GM18502 (cell line): ENCODE measurements around the gene ZNF683.

Source experiments
- ATAC-seq: cut with Tn5 transposase; IDR thresholded peaks from one replicate; pipeline ENCODE4 v1.9.1; 2021; ENCODE audit warnings: mild to moderate bottlenecking; ENCODE audit not compliant: unreplicated experiment, poor library complexity

The ZNF683 gene

DNA sequence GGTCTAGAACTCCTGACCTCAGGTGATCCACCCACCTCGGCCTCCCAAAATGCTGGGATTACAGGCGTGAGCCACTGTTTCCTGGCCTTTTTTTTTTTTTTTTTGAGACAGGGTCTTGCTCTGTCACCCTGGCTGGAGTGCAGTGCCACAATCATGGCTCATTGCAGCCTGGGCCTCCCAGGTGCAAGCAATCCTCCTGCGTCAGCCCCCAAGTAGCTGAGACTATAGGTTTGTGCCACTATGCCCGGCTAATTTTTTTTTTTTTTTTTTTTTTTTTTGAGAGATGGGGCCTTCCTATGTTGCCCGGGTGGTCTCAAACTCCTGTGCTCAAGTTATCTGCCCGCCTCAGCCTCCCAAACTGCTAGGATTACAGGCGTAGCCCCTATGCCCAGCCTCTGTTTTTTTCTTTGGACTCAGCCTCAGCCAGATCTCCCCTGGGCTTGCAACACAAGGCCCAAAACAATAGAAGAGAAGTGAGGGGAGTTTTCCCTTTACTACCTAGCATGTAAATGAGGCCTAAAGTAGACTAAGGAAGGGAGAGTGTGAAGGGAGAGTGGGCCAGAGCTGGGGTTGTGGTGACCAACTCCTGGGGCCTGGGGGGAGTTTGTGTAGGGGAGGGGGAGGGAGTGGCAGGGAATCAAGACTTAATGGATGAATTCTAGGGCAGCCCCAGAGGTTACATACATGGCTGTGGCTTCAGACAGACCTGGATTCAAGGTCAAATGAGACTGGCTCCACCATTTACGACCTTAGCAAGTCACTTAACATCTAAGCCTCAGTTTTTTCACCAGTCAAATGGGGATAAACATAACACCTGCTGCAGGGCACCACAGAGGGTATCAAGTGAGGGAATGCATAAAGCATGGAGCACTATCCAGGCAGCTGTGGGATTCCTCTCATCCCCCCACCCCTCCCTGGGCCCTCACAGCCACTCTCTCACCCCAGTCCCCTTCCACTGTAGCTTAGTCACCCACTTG lies 56.4 kb downstream of the ZNF683 start:
- no peak for ATAC-seq

DNA sequence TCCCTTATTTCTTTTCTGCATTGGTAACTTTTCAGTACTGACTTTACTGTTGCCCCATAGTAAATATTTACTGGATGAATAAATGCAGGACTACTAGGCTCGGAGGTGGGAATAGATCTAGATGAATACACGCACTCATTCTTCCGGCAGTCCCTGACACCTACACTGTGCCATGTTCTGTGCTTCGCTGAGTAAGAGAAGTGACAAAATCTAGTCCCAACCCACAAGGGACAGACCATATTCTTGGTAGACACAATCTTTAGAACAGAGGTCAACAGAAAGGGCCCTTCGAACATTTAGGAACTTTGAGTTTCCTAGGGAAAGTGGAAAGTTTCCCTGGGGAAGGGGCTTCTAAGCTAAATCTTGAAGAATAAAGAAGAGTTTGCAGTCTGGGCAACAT lies 58.0 kb downstream of the ZNF683 start:
- ATAC-seq: no peak
